ENCODE data around the gene ICAM2. TPM values are rescaled to one million over a fixed set of nuclear protein-coding genes. Genes with fewer than 3 reads are reported as not detected.
A peak's percentile ranks its signal among the peaks of the same experiment; 100 is the strongest.

Gene ICAM2
- total RNA-seq, 4 donors from 2014 or later = 22.4 to 75.1 (median 58.1) TPM

GRCh38 chr17:64004218-64004770 is 16.1 kb downstream of the ICAM2 start:
- intact Hi-C loops (cut with DNase I) = no loop called here
- WGBS = 95% methylated on average over 7 of the region's 7 CpGs
- peaks cover 29 to 41% (median 35%) of the 10 kb centered on the region in 4 donors for H3K4me1 ChIP-seq
- H3K36me3 ChIP-seq = peaks cover 0 to 28% (median 5%) of the 10 kb centered on the region in 4 donors
- H3K27me3 ChIP-seq = peaks cover 0 to 38% (median 2%) of the 10 kb centered on the region in 4 donors
- no peak for TF ChIP-seq POLR2AphosphoS5 (IDR thresholded peaks at IDR 0.05)
- TF ChIP-seq CTCF (IDR thresholded peaks at IDR 0.05) = no peak
- no peak for TF ChIP-seq POLR2A (IDR thresholded peaks at IDR 0.05; ENCODE audit: low read depth)
- TF ChIP-seq EP300 (IDR thresholded peaks at IDR 0.05) = no peak
- no peak overlapping the region for H3K4me3 ChIP-seq
- H3K27ac ChIP-seq (replicated peaks in 1 of 4) = no peak overlapping the region
- DNase-seq (ENCODE audit: extremely low spot score) = no peak
- no peaks in the 10 kb centered on the region for H3K9me3 ChIP-seq

- Histone ChIP-seq H3K9me3 (no peaks in the 10 kb centered on the region), H3K27ac (replicated peaks in 1 of 4) (no peak overlapping the region), H3K4me1 (peaks cover 31 to 38% (median 33%) of the 10 kb centered on the region in 4 donors), H3K36me3 (peaks cover 0 to 28% (median 5%) of the 10 kb centered on the region in 4 donors), H3K4me3 (no peak overlapping the region), H3K27me3 (peaks cover 0 to 43% (median 4%) of the 10 kb centered on the region in 4 donors)
- WGBS = 85% methylated on average over 6 of the region's 13 CpGs
- TF ChIP-seq POLR2A (IDR thresholded peaks at IDR 0.05; ENCODE audit: low read depth) = no peak
- no peak for TF ChIP-seq POLR2AphosphoS5 (IDR thresholded peaks at IDR 0.05)
- no peak for TF ChIP-seq EP300 (IDR thresholded peaks at IDR 0.05)
- no peak for TF ChIP-seq CTCF (IDR thresholded peaks at IDR 0.05)
- intact Hi-C loops (cut with DNase I) = no loop called here
- no peak for DNase-seq (ENCODE audit: extremely low spot score)
These were observed 16.8 kb downstream of the ICAM2 start for GRCh38 chr17:64003526-64004121.

GRCh38 chr17:64002658-64003525 is 17.5 kb downstream of the ICAM2 start:
- WGBS = 93% methylated on average over 20 of the region's 22 CpGs
- peaks cover 31 to 38% (median 33%) of the 10 kb centered on the region in 4 donors for H3K4me1 ChIP-seq
- intact Hi-C loops (cut with DNase I) = no loop called here
- H3K27me3 ChIP-seq = peaks cover 0 to 50% (median 10%) of the 10 kb centered on the region in 4 donors
- TF ChIP-seq POLR2A (IDR thresholded peaks at IDR 0.05; ENCODE audit: low read depth) (no peak), POLR2AphosphoS5 (IDR thresholded peaks at IDR 0.05) (no peak), CTCF (IDR thresholded peaks at IDR 0.05) (no peak), EP300 (IDR thresholded peaks at IDR 0.05) (no peak)
- peaks cover 0 to 28% (median 5%) of the 10 kb centered on the region in 4 donors for H3K36me3 ChIP-seq
- H3K27ac ChIP-seq (replicated peaks in 1 of 4) = peak overlapping the region in 3 of 4 donors; percentile 35 to 52 (median 51)
- DNase-seq (ENCODE audit: extremely low spot score) = no peak
- no peaks in the 10 kb centered on the region for H3K9me3 ChIP-seq
- no peak overlapping the region for H3K4me3 ChIP-seq

- H3K27me3 ChIP-seq = peaks cover 0 to 58% (median 16%) of the 10 kb centered on the region in 4 donors
- no peak overlapping the region for H3K4me3 ChIP-seq
- no peak for DNase-seq (ENCODE audit: extremely low spot score)
- no peak for TF ChIP-seq CTCF (IDR thresholded peaks at IDR 0.05)
- TF ChIP-seq POLR2A (IDR thresholded peaks at IDR 0.05; ENCODE audit: low read depth) = no peak
- TF ChIP-seq POLR2AphosphoS5 (IDR thresholded peaks at IDR 0.05) = peak; percentile 16 to 26
- no peak for TF ChIP-seq EP300 (IDR thresholded peaks at IDR 0.05)
- peaks cover 0 to 28% (median 5%) of the 10 kb centered on the region in 4 donors for H3K36me3 ChIP-seq
- intact Hi-C loops (cut with DNase I) = no loop called here
- H3K4me1 ChIP-seq = peaks cover 29 to 33% (median 31%) of the 10 kb centered on the region in 4 donors
- H3K27ac ChIP-seq (replicated peaks in 1 of 4) = peak overlapping the region; percentile 35 to 55 (median 52)
- H3K9me3 ChIP-seq = no peaks in the 10 kb centered on the region
- 87% methylated on average over 10 of the region's 14 CpGs for WGBS
These were observed 18.5 kb downstream of the ICAM2 start for GRCh38 chr17:64001763-64002529.

All from esophagus muscularis mucosa (tissue), 4 donors.